Neural cell (in vitro differentiated cells): Measurements from ENCODE around the gene USP6NL. TPM values are rescaled to one million over a fixed set of nuclear protein-coding genes. Genes with fewer than 3 reads are reported as not detected.

Experiments
- H2AFZ ChIP-seq: fragments of 200-600, 300-800 bp; sonication (generic), shearing (Covaris generic); 2 replicates; pipeline ENCODE4 v1.6.0; 2014; ENCODE audit warnings: low read depth, mild to moderate bottlenecking, antibody characterized with exemption, low read length, moderate library complexity
- H3F3A ChIP-seq: fragments of 200-600 bp; shearing (Covaris generic); 2 replicates; pipeline ENCODE4 v1.6.1; 2016; ENCODE audit warnings: mild to moderate bottlenecking, moderate library complexity, mixed read lengths, antibody characterized with exemption, low read length; ENCODE audit not compliant: insufficient read depth, poor library complexity, severe bottlenecking
- H3K27ac ChIP-seq: fragments of 200-600, 300-800 bp; sonication (generic), shearing (Covaris generic); 2 replicates; pipeline ENCODE4 v1.5.1; 2014; ENCODE audit warnings: mild to moderate bottlenecking, low read length, moderate library complexity
- H3K27me3 ChIP-seq: fragments of 300-800, 200-600 bp; sonication (generic), shearing (Covaris generic); 2 replicates; pipeline ENCODE4 v1.6.0; 2014; ENCODE audit warnings: mild to moderate bottlenecking, low read depth, low read length, moderate library complexity; ENCODE audit not compliant: insufficient read depth
- H3K36me3 ChIP-seq: fragments of 300-800, 200-600 bp; sonication (generic), shearing (Covaris generic); 2 replicates; pipeline ENCODE4 v1.5.1; 2014; ENCODE audit warnings: mild to moderate bottlenecking, antibody characterized with exemption, low read length, moderate library complexity; ENCODE audit not compliant: insufficient read depth
- H3K4me2 ChIP-seq: fragments of 300-800, 200-600 bp; sonication (generic), shearing (Covaris generic); 2 replicates; pipeline ENCODE4 v1.6.0; 2014; ENCODE audit warnings: mild to moderate bottlenecking, low read length
- H3K4me3 ChIP-seq: fragments of 300-800, 200-600 bp; sonication (generic), shearing (Covaris generic); 2 replicates; pipeline ENCODE4 v1.5.1; 2014; ENCODE audit warnings: mild to moderate bottlenecking, low read length, moderate library complexity
- H3K79me2 ChIP-seq: fragments of 200-600 bp; shearing (Covaris generic); replicated peaks from 2 replicates; pipeline ENCODE4 v1.6.0; 2014; ENCODE audit warnings: mild to moderate bottlenecking, low read length, moderate library complexity; ENCODE audit not compliant: insufficient read depth
- H3K9ac ChIP-seq: fragments of 300-800, 200-600 bp; sonication (generic), shearing (Covaris generic); 2 replicates; pipeline ENCODE4 v1.6.1; 2016; ENCODE audit warnings: mild to moderate bottlenecking, low read length, mixed read lengths
- H3K9me2 ChIP-seq: fragments of 200-600 bp; shearing (Covaris generic); 2 replicates; pipeline ENCODE4 v1.6.1; 2016; ENCODE audit warnings: mild to moderate bottlenecking, low read length, mixed read lengths; ENCODE audit not compliant: insufficient read depth
- H3K9me3 ChIP-seq: fragments of 200-600, 300-800 bp; sonication (generic), shearing (Covaris generic); 2 replicates; pipeline ENCODE4 v1.6.1; 2016; ENCODE audit warnings: mild to moderate bottlenecking, mixed run types, low read length, moderate library complexity, mixed read lengths
- H4K20me1 ChIP-seq: fragments of 200-600 bp; shearing (Covaris generic); 2 replicates; pipeline ENCODE4 v1.6.1; 2016; ENCODE audit warnings: mild to moderate bottlenecking, mixed run types; ENCODE audit not compliant: insufficient read depth
- CTCF ChIP-seq: fragments of 450-650 bp; IDR thresholded peaks from 2 replicates; pipeline ENCODE4 v1.5.1; 2014; ENCODE audit warnings: antibody characterized with exemption, mild to moderate bottlenecking, moderate library complexity; ENCODE audit not compliant: poor library complexity, severe bottlenecking
- EP300 ChIP-seq: fragments of 450-650 bp; conservative IDR thresholded peaks from 2 replicates; pipeline ENCODE4 v1.6.1; 2014; ENCODE audit warnings: antibody characterized with exemption, mild to moderate bottlenecking, moderate library complexity; ENCODE audit not compliant: poor library complexity, severe bottlenecking
- EZH2 ChIP-seq: fragments of 200-600, 300-800 bp; shearing (Covaris generic), sonication (generic); IDR thresholded peaks from 2 replicates; pipeline ENCODE4 v1.6.1; 2014; ENCODE audit warnings: antibody characterized with exemption, low read length, borderline replicate concordance, mild to moderate bottlenecking; ENCODE audit not compliant: insufficient read depth, poor library complexity, severe bottlenecking
- MXI1 ChIP-seq: fragments of 450-650 bp; conservative IDR thresholded peaks from 2 replicates; pipeline ENCODE4 v1.6.1; 2014; ENCODE audit warnings: antibody characterized with exemption, mild to moderate bottlenecking; ENCODE audit not compliant: poor library complexity, severe bottlenecking
- POLR2AphosphoS5 ChIP-seq: IDR thresholded peaks from 2 replicates; pipeline ENCODE4 v1.6.1; 2012
- RAD21 ChIP-seq: fragments of 450-650 bp; conservative IDR thresholded peaks from 2 replicates; pipeline ENCODE4 v1.6.1; 2014; ENCODE audit warnings: antibody characterized with exemption, mild to moderate bottlenecking, moderate library complexity
- REST ChIP-seq: IDR thresholded peaks from 2 replicates; pipeline ENCODE4 v1.6.1; 2012; ENCODE audit warnings: borderline replicate concordance
- SMC3 ChIP-seq: fragments of 450-650 bp; conservative IDR thresholded peaks from 2 replicates; pipeline ENCODE4 v1.6.1; 2014; ENCODE audit warnings: antibody characterized with exemption, mild to moderate bottlenecking, moderate library complexity; ENCODE audit not compliant: poor library complexity
- TAF1 ChIP-seq: IDR thresholded peaks from 2 replicates; pipeline ENCODE4 v1.6.1; 2012; ENCODE audit warnings: low read depth
- polyA plus RNA-seq: library from polyadenylated mRNA; depleted of rRNA; stranded (reverse); fragments of >200 nt; gene quantifications from 2 replicates; pipeline ENCODE4 v1.2.3, GENCODE V29; 2014

The USP6NL gene
- polyA plus RNA-seq, 1 donor from 2014 or later = 39.9 TPM

- no peak overlapping the region for H2AFZ ChIP-seq
- H4K20me1 ChIP-seq = no peaks in the 10 kb centered on the region
- no peak overlapping the region for H3K27ac ChIP-seq
- H3K79me2 ChIP-seq = peaks cover 67% of the 10 kb centered on the region
- no peaks in the 10 kb centered on the region for H3K9me2 ChIP-seq
- no peak overlapping the region for H3K9ac ChIP-seq
- H3K27me3 ChIP-seq = no peaks in the 10 kb centered on the region
- no peaks in the 10 kb centered on the region for H3K9me3 ChIP-seq
- no peak overlapping the region for H3K4me3 ChIP-seq
- no peak for TF ChIP-seq TAF1
- no peak for TF ChIP-seq MXI1
- no peak for TF ChIP-seq EZH2
- TF ChIP-seq REST = no peak
- TF ChIP-seq POLR2AphosphoS5 = no peak
- no peak for TF ChIP-seq EP300
- TF ChIP-seq CTCF = no peak
- no peak for TF ChIP-seq SMC3
- TF ChIP-seq RAD21 = no peak
- H3K36me3 ChIP-seq = no peaks in the 10 kb centered on the region
- H3F3A ChIP-seq = no peaks in the 10 kb centered on the region
- H3K4me2 ChIP-seq = no peak overlapping the region
These were observed 46.7 kb downstream of the USP6NL start for GRCh38 chr10:11564741-11565140.

DNA sequence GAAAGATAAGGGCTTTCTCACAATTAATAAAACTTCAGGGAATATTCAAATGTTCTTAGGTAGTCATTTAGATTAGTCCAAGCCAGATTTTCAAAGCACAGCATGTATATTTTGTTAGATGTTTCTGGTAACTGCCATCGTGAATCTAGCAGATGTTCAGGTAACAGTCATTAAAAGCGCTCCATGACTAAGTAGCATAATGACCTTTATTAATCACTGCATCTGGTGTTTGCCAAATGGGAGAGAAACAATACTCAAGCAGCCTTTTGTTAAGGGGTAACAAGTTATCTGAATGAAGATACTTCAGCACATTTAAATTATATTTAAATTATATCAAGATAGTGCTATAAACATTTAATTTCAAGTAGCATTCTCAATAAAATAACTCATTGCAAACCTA is 47.5 kb downstream of the USP6NL start:
- Histone ChIP-seq H3F3A (no peaks in the 10 kb centered on the region), H3K27me3 (no peaks in the 10 kb centered on the region), H3K9me3 (no peaks in the 10 kb centered on the region), H3K4me3 (no peak overlapping the region), H3K36me3 (no peaks in the 10 kb centered on the region), H3K9me2 (no peaks in the 10 kb centered on the region), H3K27ac (no peak overlapping the region), H2AFZ (no peak overlapping the region), H4K20me1 (no peaks in the 10 kb centered on the region), H3K9ac (no peak overlapping the region), H3K4me2 (no peak overlapping the region), H3K79me2 (peaks cover 67% of the 10 kb centered on the region)
- no peak for TF ChIP-seq EP300
- no peak for TF ChIP-seq MXI1
- no peak for TF ChIP-seq CTCF
- TF ChIP-seq POLR2AphosphoS5 = no peak
- no peak for TF ChIP-seq TAF1
- no peak for TF ChIP-seq SMC3
- no peak for TF ChIP-seq REST
- TF ChIP-seq RAD21 = no peak
- no peak for TF ChIP-seq EZH2
